C4-2B (cell line): ENCODE results near the gene PNCK.

Experiments
- ZFX ChIP-seq: fragments of 450-650 bp; IDR thresholded peaks from 2 replicates; pipeline ENCODE4 v1.6.1; 2017
- TF ChIP-seq, protein P1 (sequence below): fragments of 450-650 bp; conservative IDR thresholded peaks from 2 replicates; pipeline ENCODE4 v1.5.1; 2017; ENCODE audit warnings: mild to moderate bottlenecking

DNA sequence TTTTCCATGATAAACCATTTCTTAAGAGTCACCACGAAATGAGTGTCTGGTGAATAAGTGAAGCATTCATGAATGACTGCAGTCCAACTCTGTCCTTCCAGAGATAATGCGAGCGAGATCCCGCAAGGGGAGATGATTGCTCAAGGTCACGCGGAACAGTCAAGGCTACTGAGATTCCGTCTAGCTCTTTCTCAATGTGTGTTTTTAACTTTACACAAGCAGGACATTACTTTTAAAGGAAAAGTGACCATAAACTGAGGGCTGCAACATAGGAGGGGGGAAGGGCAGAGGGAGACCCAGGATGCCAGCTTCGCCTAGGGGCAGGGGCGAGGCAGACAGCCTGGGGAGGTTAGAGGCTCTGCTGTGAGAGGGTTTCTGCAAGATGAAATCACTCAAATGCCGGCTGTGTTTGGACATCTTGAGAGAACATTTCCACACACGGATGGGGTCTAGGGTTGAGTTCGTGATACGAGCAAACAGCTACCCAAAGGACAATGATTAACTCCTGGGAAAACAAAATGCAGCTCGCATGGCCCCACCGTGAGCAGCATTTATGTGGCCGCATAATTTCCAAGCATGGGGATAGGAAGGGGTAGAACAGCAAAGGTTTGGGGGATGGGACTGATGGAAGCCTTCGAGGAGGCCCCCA lies 50.8 kb downstream of the PNCK start:
- TF ChIP-seq, protein P1, sequence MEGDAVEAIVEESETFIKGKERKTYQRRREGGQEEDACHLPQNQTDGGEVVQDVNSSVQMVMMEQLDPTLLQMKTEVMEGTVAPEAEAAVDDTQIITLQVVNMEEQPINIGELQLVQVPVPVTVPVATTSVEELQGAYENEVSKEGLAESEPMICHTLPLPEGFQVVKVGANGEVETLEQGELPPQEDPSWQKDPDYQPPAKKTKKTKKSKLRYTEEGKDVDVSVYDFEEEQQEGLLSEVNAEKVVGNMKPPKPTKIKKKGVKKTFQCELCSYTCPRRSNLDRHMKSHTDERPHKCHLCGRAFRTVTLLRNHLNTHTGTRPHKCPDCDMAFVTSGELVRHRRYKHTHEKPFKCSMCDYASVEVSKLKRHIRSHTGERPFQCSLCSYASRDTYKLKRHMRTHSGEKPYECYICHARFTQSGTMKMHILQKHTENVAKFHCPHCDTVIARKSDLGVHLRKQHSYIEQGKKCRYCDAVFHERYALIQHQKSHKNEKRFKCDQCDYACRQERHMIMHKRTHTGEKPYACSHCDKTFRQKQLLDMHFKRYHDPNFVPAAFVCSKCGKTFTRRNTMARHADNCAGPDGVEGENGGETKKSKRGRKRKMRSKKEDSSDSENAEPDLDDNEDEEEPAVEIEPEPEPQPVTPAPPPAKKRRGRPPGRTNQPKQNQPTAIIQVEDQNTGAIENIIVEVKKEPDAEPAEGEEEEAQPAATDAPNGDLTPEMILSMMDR: no peak
- no peak for TF ChIP-seq ZFX
